HCT116 (cell line): Measurements from ENCODE around the gene CENPB. TPM values are rescaled to one million over a fixed set of nuclear protein-coding genes. Genes with fewer than 3 reads are reported as not detected.

Experiments used
- ATAC-seq: fragments of 200-7000 bp; cut with Tn5 transposase; 2 replicates; pipeline ENCODE4 v1.9.1; 2020; ENCODE audit warnings: mild to moderate bottlenecking, moderate library complexity
- BruUV-seq: library from RNA; stranded (reverse); fragments of 400-500 nt; replicated peaks from 2 replicates; lab custom pipeline; 2021; lab: Mats Ljungman, UMichigan
- CTCF ChIA-PET: fragments of 300-600 bp; sonication (Branson Sonifier 250); formaldehyde crosslinking; loops from one replicate; lab custom pipeline; 2021; ENCODE audit warnings: antibody characterized with exemption; lab: Charles Lee
- POLR2A ChIA-PET: fragments of 300-600, 350-600 bp; sonication (Branson Sonifier 250); formaldehyde crosslinking; loops from one replicate; lab custom pipeline; 2021; ENCODE audit warnings: antibody characterized with exemption; lab: Charles Lee
- RAD21 ChIA-PET, 2 experiments: fragments of 300-600 bp; sonication (Branson Sonifier 250); formaldehyde crosslinking; loops; one replicate each; lab custom pipeline; 2023; ENCODE audit warnings: low total read pairs in 2 of 2; ENCODE audit not compliant: uncharacterized antibody in 2 of 2, unreplicated experiment in 2 of 2, low non-redundant PET in 1 of 2; lab: Charles Lee
- DNase-seq: peaks from one replicate; pipeline ENCODE4 v3.0.0-alpha.2; 2010; ENCODE audit warnings: low read depth, low spot score
- H2AFZ ChIP-seq: fragments of 200-600 bp; shearing (Covaris generic), sonication (generic); 2 replicates; pipeline ENCODE4 v1.6.1; 2017; ENCODE audit warnings: low read depth, mixed run types, mixed read lengths, antibody characterized with exemption, low read length; ENCODE audit not compliant: poor library complexity, severe bottlenecking
- H3K27ac ChIP-seq: 2 replicates; pipeline ENCODE4 v1.5.1; 2012; ENCODE audit warnings: low read depth, low read length
- H3K27me3 ChIP-seq: fragments of 200-600 bp; sonication (generic); 2 replicates; pipeline ENCODE4 v1.6.1; 2016; ENCODE audit warnings: mixed run types, low read length, mixed read lengths; ENCODE audit not compliant: insufficient read depth
- H3K36me3 ChIP-seq, 2 experiments: fragments of 200-500 bp in 1 of 2; fragments of 200-600 bp in 1 of 2; sonication (Bioruptor generic) in 1 of 2; sonication (generic) in 1 of 2; 2 replicates each; pipeline versions ENCODE4 v1.5.1 to v1.6.1; 2014 to 2016; ENCODE audit warnings: low read length in 2 of 2, inconsistent platforms in 1 of 2, mixed read lengths in 1 of 2, mixed run types in 1 of 2; ENCODE audit not compliant: insufficient read depth in 2 of 2, control insufficient read depth in 1 of 2
- H3K4me1 ChIP-seq, 2 experiments: fragments of 200-600 bp in 1 of 2; sonication (generic) in 1 of 2; 2 replicates each; pipeline versions ENCODE4 v1.5.1 to v1.6.1; 2012 to 2017; ENCODE audit warnings: low read length in 2 of 2, inconsistent platforms in 1 of 2, mild to moderate bottlenecking in 1 of 2, mixed read lengths in 1 of 2, mixed run types in 1 of 2, moderate library complexity in 1 of 2; ENCODE audit not compliant: insufficient read depth in 2 of 2, control insufficient read depth in 1 of 2
- H3K4me2 ChIP-seq: fragments of 200-600 bp; sonication (generic); 2 replicates; pipeline ENCODE4 v1.6.1; 2017; ENCODE audit warnings: mixed run types, low read length, mixed read lengths
- H3K4me3 ChIP-seq, 2 experiments: fragments of 200-600 bp in 1 of 2; sonication (generic) in 1 of 2; replicated peaks in 1 of 2; 2 replicates each; pipeline ENCODE4 v1.5.1; 2011 to 2016; ENCODE audit warnings: low read length in 2 of 2, control low read depth in 1 of 2, low read depth in 1 of 2, mild to moderate bottlenecking in 1 of 2, mixed read lengths in 1 of 2, mixed run types in 1 of 2
- H3K79me2 ChIP-seq: fragments of 200-600 bp; sonication (generic); 2 replicates; pipeline ENCODE4 v1.6.1; 2017; ENCODE audit warnings: mild to moderate bottlenecking, mixed run types, low read length, moderate library complexity, mixed read lengths; ENCODE audit not compliant: insufficient read depth
- H3K9ac ChIP-seq: fragments of 200-600 bp; sonication (generic); 2 replicates; pipeline ENCODE4 v1.6.1; 2016; ENCODE audit warnings: low read length, mixed read lengths
- H3K9me2 ChIP-seq: fragments of 200-600 bp; sonication (generic), shearing (Covaris generic); 2 replicates; pipeline ENCODE4 v1.6.1; 2017; ENCODE audit warnings: mixed run types, mild to moderate bottlenecking, moderate library complexity; ENCODE audit not compliant: insufficient read depth
- H3K9me3 ChIP-seq, 2 experiments: fragments of 200-500 bp in 1 of 2; fragments of 200-600 bp in 1 of 2; sonication (Bioruptor generic) in 1 of 2; sonication (generic) in 1 of 2; 2 replicates each; pipeline ENCODE4 v1.6.1; 2014 to 2017; ENCODE audit warnings: low read length in 2 of 2, mixed read lengths in 2 of 2, inconsistent platforms in 1 of 2, low read depth in 1 of 2, mild to moderate bottlenecking in 1 of 2, mixed run types in 1 of 2, moderate library complexity in 1 of 2; ENCODE audit not compliant: control insufficient read depth in 1 of 2, insufficient read depth in 1 of 2
- H4K20me1 ChIP-seq: fragments of 200-600 bp; sonication (generic), shearing (Covaris generic); 2 replicates; pipeline ENCODE4 v1.6.1; 2017; ENCODE audit warnings: mixed run types, mild to moderate bottlenecking, moderate library complexity; ENCODE audit not compliant: insufficient read depth
- CEBPB ChIP-seq: IDR thresholded peaks from 2 replicates; pipeline ENCODE4 v1.6.1; 2012; ENCODE audit warnings: low read depth
- FOSL1 ChIP-seq: IDR thresholded peaks from 2 replicates; pipeline ENCODE4 v1.6.1; 2012; ENCODE audit warnings: low read depth
- POLR2A ChIP-seq: IDR thresholded peaks from 2 replicates; pipeline ENCODE4 v1.7.0; 2011; ENCODE audit warnings: borderline replicate concordance; ENCODE audit not compliant: insufficient read depth, insufficient read length; ENCODE audit errors: extremely low read depth
- POLR2AphosphoS5 ChIP-seq: IDR thresholded peaks from 2 replicates; pipeline ENCODE4 v1.6.1; 2011; ENCODE audit warnings: mild to moderate bottlenecking, low read depth, low read length, moderate library complexity
- SRF ChIP-seq: IDR thresholded peaks from 2 replicates; pipeline ENCODE4 v1.6.1; 2012; ENCODE audit warnings: low read depth
- TCF7L2 ChIP-seq: IDR thresholded peaks from 2 replicates; pipeline ENCODE4 v1.7.0; 2011; ENCODE audit warnings: borderline replicate concordance, inconsistent platforms; ENCODE audit not compliant: insufficient read depth, insufficient read length; ENCODE audit errors: extremely low read depth
- YY1 ChIP-seq: IDR thresholded peaks from 2 replicates; pipeline ENCODE4 v1.6.1; 2011; ENCODE audit warnings: low read length, low read depth, moderate library complexity, mild to moderate bottlenecking; ENCODE audit not compliant: insufficient replicate concordance; ENCODE audit errors: extremely low read depth
- ZFX ChIP-seq: fragments of 450-650 bp; IDR thresholded peaks from 2 replicates; pipeline ENCODE4 v1.6.1; 2017
- intact Hi-C: fragments of 100-400 bp; cut with micrococcal nuclease; formaldehyde crosslinking; loops from 2 replicates; pipeline ENCODE4 v1.10.0; 2022
- total RNA-seq: library from RNA; stranded (reverse); gene quantifications from one replicate; pipeline ENCODE4 v1.2.1, GENCODE V29; 2021; ENCODE audit not compliant: unreplicated experiment
- TF ChIP-seq, protein P1 (sequence below): IDR thresholded peaks from 2 replicates; pipeline ENCODE4 v1.6.1; 2011; ENCODE audit warnings: mild to moderate bottlenecking, low read length, moderate library complexity; ENCODE audit not compliant: insufficient replicate concordance; ENCODE audit errors: extremely low read depth
- TF ChIP-seq, protein P2 (sequence below), 3 experiments: fragments of 200-600 bp in 1 of 3; sonication (generic) in 1 of 3; IDR thresholded peaks in 2 of 3; conservative IDR thresholded peaks in 1 of 3; 2 replicates each; pipeline ENCODE4 v1.5.1; 2012 to 2017; ENCODE audit warnings: low read depth in 2 of 3, low read length in 2 of 3, antibody characterized with exemption in 1 of 3, borderline replicate concordance in 1 of 3, control low read depth in 1 of 3, mild to moderate bottlenecking in 1 of 3, mixed read lengths in 1 of 3, mixed run types in 1 of 3, moderate library complexity in 1 of 3; ENCODE audit not compliant: insufficient read depth in 1 of 3

The CENPB gene
- total RNA-seq, 1 experiment from 2014 or later, result 67.2 TPM

GRCh38 chr20:3820048-3820900 lies 33.7 kb upstream of the CENPB start, which contains the start of gene AP5S1:
Gene AP5S1 (plus strand): TSS chr20:3820547. CDS start chr20:3822118, 1,571 bp downstream.
- H3K4me1 ChIP-seq, result peaks cover 23 to 46% of the 10 kb centered on the region in 2 experiments
- no peaks in the 10 kb centered on the region for H3K9me3 ChIP-seq
- peak; percentile 17 for TF ChIP-seq TCF7L2
- peak; percentile 92 for TF ChIP-seq YY1
- peak; percentile 79 for TF ChIP-seq POLR2AphosphoS5
- TF ChIP-seq, protein P1, sequence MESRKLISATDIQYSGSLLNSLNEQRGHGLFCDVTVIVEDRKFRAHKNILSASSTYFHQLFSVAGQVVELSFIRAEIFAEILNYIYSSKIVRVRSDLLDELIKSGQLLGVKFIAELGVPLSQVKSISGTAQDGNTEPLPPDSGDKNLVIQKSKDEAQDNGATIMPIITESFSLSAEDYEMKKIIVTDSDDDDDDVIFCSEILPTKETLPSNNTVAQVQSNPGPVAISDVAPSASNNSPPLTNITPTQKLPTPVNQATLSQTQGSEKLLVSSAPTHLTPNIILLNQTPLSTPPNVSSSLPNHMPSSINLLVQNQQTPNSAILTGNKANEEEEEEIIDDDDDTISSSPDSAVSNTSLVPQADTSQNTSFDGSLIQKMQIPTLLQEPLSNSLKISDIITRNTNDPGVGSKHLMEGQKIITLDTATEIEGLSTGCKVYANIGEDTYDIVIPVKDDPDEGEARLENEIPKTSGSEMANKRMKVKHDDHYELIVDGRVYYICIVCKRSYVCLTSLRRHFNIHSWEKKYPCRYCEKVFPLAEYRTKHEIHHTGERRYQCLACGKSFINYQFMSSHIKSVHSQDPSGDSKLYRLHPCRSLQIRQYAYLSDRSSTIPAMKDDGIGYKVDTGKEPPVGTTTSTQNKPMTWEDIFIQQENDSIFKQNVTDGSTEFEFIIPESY, result peak; percentile 18
- no peak for TF ChIP-seq FOSL1
- no peak for TF ChIP-seq SRF
- TF ChIP-seq POLR2A, result peak; percentile 38
- TF ChIP-seq, protein P2, sequence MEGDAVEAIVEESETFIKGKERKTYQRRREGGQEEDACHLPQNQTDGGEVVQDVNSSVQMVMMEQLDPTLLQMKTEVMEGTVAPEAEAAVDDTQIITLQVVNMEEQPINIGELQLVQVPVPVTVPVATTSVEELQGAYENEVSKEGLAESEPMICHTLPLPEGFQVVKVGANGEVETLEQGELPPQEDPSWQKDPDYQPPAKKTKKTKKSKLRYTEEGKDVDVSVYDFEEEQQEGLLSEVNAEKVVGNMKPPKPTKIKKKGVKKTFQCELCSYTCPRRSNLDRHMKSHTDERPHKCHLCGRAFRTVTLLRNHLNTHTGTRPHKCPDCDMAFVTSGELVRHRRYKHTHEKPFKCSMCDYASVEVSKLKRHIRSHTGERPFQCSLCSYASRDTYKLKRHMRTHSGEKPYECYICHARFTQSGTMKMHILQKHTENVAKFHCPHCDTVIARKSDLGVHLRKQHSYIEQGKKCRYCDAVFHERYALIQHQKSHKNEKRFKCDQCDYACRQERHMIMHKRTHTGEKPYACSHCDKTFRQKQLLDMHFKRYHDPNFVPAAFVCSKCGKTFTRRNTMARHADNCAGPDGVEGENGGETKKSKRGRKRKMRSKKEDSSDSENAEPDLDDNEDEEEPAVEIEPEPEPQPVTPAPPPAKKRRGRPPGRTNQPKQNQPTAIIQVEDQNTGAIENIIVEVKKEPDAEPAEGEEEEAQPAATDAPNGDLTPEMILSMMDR (IDR thresholded peaks at IDR 0.05 in 2 of 3, conservative IDR thresholded peaks at IDR 0.05 in 1 of 3; ENCODE audit: borderline replicate concordance in 1 of 3, insufficient read depth in 1 of 3, low read depth in 2 of 3, low read length in 2 of 3), result peak in 2 of 3 experiments; percentile 91 to 98; a peak in 4 of 6 replicates
- TF ChIP-seq ZFX, result peak; percentile 97
- no peak for TF ChIP-seq CEBPB
- H3K9me2 ChIP-seq, result no peaks in the 10 kb centered on the region
- no peaks in the 10 kb centered on the region for H4K20me1 ChIP-seq
- peaks cover 4 to 5% of the 10 kb centered on the region in 2 experiments; a peak in 1 of 4 replicates for H3K36me3 ChIP-seq
- ChIA-PET CTCF (interaction anchor here (1.1 to 3.5 kb wide), 9 partner anchors 9 to 252 kb away, joined by 3 to 17 read pairs (median 9); partner anchors contain the start of genes ADISSP, CENPB and SPEF1), RAD21 (interaction anchor here (0.6 to 2.1 kb wide), 4 partner anchors 12 to 1169 kb away, joined by 3 to 6 read pairs (median 4); partner anchors contain the start of gene CENPB (in 1 of the 2)), POLR2A (interaction anchor here (1.0 to 3.8 kb wide), 6 partner anchors 12 to 39 kb away, joined by 3 to 16 read pairs (median 5); partner anchors contain the start of genes CDC25B, CENPB and SPEF1)
- H3K9ac ChIP-seq, result peak within 1 kb of the TSS; percentile 81
- H3K27ac ChIP-seq, result peak within 1 kb of the TSS; percentile 87
- H3K4me3 ChIP-seq, result peak within 1 kb of the TSS; percentile 70 to 82
- no TSS peak for BruUV-seq
- ATAC-seq (peak; percentile 82), DNase-seq (peak; percentile 97)
- H3K27me3 ChIP-seq, result no peaks in the 10 kb centered on the region
- intact Hi-C loops, result no loop called here
- peaks cover 5% of the 10 kb centered on the region for H3K79me2 ChIP-seq
- H2AFZ ChIP-seq, result no peak within 1 kb of the TSS
- peak within 1 kb of the TSS; percentile 84 for H3K4me2 ChIP-seq
